SJCRH30 (cell line): ENCODE data around the gene DNM1. TPM values are rescaled to one million over a fixed set of nuclear protein-coding genes. Genes with fewer than 3 reads are reported as not detected.

Source experiments
- DNase-seq, 2 experiments: peaks; one replicate each; pipeline ENCODE4 v3.0.0-alpha.2; 2015 to 2020
- H3K27ac ChIP-seq: fragments of 250-450 bp; sonication (Bioruptor Pico); 2 replicates; pipeline ENCODE4 v1.5.1; 2020; ENCODE audit warnings: mild to moderate bottlenecking, moderate library complexity
- H3K27me3 ChIP-seq: fragments of 250-450 bp; sonication (Bioruptor Pico); 2 replicates; pipeline ENCODE4 v1.5.1; 2020; ENCODE audit warnings: mild to moderate bottlenecking, moderate library complexity
- H3K36me3 ChIP-seq: fragments of 250-450 bp; sonication (Bioruptor Pico); 2 replicates; pipeline ENCODE4 v1.5.1; 2020; ENCODE audit warnings: mild to moderate bottlenecking, moderate library complexity
- H3K4me1 ChIP-seq: fragments of 250-450 bp; sonication (Bioruptor Pico); 2 replicates; pipeline ENCODE4 v1.5.1; 2020; ENCODE audit warnings: mild to moderate bottlenecking, moderate library complexity
- H3K4me3 ChIP-seq: fragments of 250-450 bp; sonication (Bioruptor Pico); 2 replicates; pipeline ENCODE4 v1.5.1; 2020; ENCODE audit warnings: mild to moderate bottlenecking, moderate library complexity
- H3K9me3 ChIP-seq: fragments of 250-450 bp; sonication (Bioruptor Pico); replicated peaks from 2 replicates; pipeline ENCODE4 v1.5.1; 2020; ENCODE audit warnings: mild to moderate bottlenecking, moderate library complexity
- total RNA-seq: library from RNA; depleted of rRNA; stranded (reverse); fragments of >200 nt; shearing (Covaris generic); gene quantifications from 2 replicates; pipeline ENCODE4 v1.2.3, GENCODE V29; 2014

Gene DNM1
- total RNA-seq, 1 experiment from 2014 or later, result 3.8 TPM

DNA sequence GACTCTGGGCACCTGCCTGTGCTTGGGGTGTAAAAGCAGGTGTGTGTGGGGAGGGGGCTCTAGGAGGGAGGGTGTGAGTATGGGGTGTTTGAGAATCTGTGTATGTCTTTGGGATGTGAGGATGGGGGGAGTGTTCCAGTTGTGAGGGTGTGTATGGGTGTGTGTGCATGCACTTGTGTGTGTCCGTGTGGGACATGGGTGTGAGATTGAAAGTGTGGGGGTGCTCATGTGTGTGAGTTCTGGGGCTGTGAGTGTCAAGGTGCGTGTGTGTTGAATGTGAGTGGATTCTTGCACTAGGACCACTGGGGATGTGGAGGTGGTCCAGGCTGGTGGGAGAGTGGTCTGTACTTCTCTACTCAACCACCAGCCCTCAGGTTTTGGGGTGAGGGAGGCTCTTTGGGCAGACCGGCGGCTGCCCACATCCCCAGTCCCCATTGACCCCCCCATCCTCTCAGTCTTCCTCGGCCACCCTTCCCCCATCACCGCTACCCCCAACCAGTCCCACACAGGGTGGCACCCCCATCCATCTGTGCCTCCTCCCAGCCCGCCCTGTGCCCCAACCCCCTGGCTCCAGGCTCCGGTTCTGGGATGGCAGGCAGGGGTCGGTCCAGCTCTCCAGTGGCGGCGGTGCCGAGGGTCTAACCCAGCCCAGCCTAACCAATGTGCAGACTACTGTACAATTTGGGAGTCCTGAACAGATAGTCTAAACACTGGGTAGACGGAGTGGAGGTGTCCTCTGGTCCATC lies 41.1 kb downstream of the DNM1 start:
- Histone ChIP-seq H3K36me3 (no peaks in the 10 kb centered on the region), H3K4me1 (peaks cover 35% of the 10 kb centered on the region), H3K4me3 (peak overlapping the region; percentile 26), H3K27ac (no peak overlapping the region), H3K27me3 (no peaks in the 10 kb centered on the region), H3K9me3 (no peaks in the 10 kb centered on the region)
- DNase-seq, result no peak

DNA sequence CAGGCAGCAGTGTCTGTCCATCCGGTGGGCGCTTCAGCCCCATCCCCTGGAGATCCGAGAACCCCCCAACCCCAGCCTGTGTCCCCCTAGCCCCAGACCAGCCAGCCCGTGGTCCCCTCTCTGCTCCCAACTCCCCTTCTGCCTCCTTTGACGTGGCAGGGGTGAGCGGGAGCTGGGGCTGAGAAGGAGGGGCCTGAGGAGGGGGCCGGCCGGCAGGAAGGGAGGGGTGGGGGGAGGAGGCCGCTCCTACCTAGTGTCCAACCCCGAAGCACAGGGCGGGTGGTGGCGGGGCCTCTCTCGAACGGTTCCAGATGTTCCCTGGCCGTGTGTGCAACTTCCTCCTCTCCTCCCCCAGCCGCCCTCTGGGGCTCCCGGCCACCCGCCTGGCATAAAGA lies 41.7 kb downstream of the DNM1 start:
- Histone ChIP-seq H3K36me3 (no peaks in the 10 kb centered on the region), H3K4me3 (peak overlapping the region; percentile 26), H3K27me3 (no peaks in the 10 kb centered on the region), H3K27ac (no peak overlapping the region), H3K9me3 (no peaks in the 10 kb centered on the region), H3K4me1 (peaks cover 35% of the 10 kb centered on the region)
- DNase-seq, result peak; percentile 86 to 87

DNA sequence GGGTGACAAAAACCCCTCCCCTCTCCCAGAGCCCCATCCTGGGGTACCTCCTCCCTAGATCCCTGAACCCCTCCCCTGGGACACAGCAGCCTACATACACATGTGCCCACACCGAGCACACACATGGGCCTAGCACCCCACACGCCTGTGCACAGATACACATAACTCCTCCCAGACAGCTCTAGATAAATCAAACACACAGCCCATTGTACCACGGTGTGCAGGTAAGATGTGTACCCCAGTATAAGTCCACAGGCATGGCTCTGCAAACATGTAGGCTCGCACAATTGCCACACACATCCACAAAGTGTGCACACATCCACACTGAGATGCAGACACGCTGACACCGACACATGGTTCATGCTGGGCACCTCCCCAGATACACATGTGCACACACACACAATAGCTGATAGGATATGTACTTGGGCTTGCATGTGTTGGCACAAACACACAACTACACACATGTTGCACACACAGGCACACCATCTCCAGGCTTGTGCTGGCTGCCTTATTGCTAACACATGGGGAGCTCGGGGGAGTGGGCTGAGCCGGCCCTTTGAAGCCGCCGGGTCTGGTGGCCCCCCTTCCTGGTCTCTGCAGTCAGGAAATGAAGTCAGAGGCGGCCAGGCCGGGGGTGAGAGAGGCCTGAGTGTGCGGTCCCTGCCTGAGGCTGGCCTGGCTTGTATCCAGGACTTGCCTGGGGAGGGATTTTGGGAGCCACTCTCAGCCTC lies 42.4 kb downstream of the DNM1 start:
- H3K27me3 ChIP-seq, result no peaks in the 10 kb centered on the region
- peak overlapping the region; percentile 26; the same call in 1 of the 2 replicates for H3K4me3 ChIP-seq
- no peaks in the 10 kb centered on the region for H3K36me3 ChIP-seq
- peak; percentile 70 to 71 for DNase-seq
- peak overlapping the region; percentile 9; the same call in 1 of the 2 replicates for H3K27ac ChIP-seq
- peaks cover 35% of the 10 kb centered on the region for H3K4me1 ChIP-seq
- H3K9me3 ChIP-seq, result no peaks in the 10 kb centered on the region

DNA sequence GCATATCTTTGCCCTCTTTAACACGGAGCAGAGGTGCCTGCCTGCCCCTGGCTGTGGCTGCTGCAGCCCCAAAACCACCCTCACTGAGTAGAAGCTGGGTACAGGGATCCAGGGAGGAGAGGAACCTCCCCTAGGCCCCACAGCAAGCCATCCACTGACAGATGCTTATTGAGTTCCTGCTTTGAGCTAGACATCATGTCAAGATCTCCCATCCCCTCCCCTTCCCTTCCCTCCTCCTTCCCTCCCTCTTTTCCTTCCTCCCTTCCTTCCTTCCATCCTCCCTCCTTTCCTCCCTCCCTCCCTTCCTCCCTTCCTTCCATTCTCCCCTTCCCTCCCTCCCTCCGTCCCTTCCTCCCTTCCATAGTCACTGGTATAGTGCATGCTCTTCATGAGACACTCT lies 43.3 kb downstream of the DNM1 start:
- H3K27me3 ChIP-seq, result no peaks in the 10 kb centered on the region
- no peak overlapping the region for H3K4me3 ChIP-seq
- H3K4me1 ChIP-seq, result peaks cover 35% of the 10 kb centered on the region
- no peaks in the 10 kb centered on the region for H3K36me3 ChIP-seq
- no peaks in the 10 kb centered on the region for H3K9me3 ChIP-seq
- DNase-seq, result peak in 1 of 2 experiments; percentile 30
- H3K27ac ChIP-seq, result peak overlapping the region; percentile 9; the same call in 1 of the 2 replicates

DNA sequence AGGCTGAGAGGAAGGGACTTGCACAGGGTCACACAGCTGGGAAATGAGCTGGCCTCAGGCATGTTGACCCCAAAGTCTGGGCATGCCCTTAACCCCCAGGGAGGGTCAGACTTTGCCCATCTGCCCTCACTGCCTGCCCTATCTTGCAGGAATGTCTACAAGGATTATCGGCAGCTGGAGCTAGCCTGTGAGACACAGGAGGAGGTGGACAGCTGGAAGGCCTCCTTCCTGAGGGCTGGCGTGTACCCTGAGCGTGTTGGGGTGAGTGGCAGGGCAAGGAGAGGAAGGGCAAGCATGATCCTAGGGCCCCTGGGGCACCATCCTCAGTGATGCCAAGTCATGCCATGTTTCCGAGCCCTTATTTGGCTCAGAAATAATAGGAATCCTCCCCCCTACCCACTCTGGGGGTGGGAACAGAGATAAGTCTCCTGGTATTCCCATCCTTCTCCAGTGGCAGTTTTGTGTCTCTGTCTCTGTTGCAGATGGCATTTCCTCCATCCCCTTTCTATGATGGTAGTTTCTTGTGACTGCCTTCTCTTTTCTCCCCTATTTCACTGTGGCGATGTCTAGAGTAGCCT lies 44.1 kb downstream of the DNM1 start:
- Histone ChIP-seq H3K27me3 (no peaks in the 10 kb centered on the region), H3K4me3 (no peak overlapping the region), H3K27ac (no peak overlapping the region), H3K9me3 (no peaks in the 10 kb centered on the region), H3K4me1 (peaks cover 35% of the 10 kb centered on the region), H3K36me3 (no peaks in the 10 kb centered on the region)
- peak; percentile 71 to 78 for DNase-seq

DNA sequence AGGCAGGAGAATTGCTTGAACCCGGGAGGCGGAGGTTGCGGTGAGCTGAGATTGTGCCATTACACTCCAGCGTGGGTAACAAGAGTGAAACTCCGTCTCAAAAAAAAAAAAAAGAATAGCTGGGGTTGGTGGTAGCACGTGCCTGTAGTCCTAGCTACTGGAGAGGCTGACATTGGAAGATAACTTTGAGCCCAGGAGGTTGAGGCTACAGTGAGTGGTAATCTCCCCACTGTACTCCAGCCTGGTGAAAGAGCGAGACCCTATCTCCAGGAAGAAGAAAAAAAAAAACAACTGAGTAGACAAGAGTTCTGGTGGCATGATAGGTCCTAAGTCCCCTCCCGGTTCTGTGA lies 46.4 kb downstream of the DNM1 start:
- Histone ChIP-seq H3K27ac (no peak overlapping the region), H3K9me3 (no peaks in the 10 kb centered on the region), H3K36me3 (no peaks in the 10 kb centered on the region), H3K4me3 (no peak overlapping the region), H3K27me3 (no peaks in the 10 kb centered on the region), H3K4me1 (peaks cover 31% of the 10 kb centered on the region)
- no peak for DNase-seq

DNA sequence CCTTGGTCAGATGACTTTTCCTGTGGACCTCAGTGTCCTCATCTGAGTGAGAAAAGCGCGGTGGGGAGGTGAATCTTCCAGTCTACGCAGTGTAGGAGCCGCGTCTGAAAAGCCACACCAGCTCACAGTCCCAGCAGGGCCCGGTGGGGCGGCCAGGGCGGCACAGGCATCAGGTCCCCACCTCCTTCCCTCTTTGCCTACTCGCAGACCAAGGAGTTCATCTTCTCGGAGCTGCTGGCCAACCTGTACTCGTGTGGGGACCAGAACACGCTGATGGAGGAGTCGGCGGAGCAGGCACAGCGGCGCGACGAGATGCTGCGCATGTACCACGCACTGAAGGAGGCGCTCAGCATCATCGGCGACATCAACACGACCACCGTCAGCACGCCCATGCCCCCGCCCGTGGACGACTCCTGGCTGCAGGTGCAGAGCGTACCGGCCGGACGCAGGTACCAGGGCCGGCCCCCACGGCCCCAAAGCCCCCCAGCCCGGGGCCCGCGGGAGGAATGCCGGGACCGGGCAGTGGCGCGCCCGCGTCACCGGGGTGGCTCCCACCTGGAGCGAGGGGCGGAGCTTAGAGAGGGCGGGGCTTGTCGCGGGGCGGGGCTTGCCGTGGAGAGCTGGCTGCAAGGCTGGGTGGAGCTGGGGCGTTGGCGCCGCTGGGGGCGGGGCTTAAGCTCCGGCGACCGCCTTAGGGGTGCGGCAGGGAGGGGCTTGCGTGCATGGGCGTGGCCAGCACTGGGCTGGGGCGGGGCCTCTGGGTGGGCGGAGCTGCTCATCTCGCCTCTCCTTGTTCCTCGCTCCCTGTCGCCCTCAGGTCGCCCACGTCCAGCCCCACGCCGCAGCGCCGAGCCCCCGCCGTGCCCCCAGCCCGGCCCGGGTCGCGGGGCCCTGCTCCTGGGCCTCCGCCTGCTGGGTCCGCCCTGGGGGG lies 47.0 kb downstream of the DNM1 start:
- Histone ChIP-seq H3K27me3 (no peaks in the 10 kb centered on the region), H3K4me1 (peaks cover 28% of the 10 kb centered on the region), H3K4me3 (no peak overlapping the region), H3K36me3 (no peaks in the 10 kb centered on the region), H3K9me3 (no peaks in the 10 kb centered on the region), H3K27ac (no peak overlapping the region)
- DNase-seq, result peak; percentile 44 to 48

DNA sequence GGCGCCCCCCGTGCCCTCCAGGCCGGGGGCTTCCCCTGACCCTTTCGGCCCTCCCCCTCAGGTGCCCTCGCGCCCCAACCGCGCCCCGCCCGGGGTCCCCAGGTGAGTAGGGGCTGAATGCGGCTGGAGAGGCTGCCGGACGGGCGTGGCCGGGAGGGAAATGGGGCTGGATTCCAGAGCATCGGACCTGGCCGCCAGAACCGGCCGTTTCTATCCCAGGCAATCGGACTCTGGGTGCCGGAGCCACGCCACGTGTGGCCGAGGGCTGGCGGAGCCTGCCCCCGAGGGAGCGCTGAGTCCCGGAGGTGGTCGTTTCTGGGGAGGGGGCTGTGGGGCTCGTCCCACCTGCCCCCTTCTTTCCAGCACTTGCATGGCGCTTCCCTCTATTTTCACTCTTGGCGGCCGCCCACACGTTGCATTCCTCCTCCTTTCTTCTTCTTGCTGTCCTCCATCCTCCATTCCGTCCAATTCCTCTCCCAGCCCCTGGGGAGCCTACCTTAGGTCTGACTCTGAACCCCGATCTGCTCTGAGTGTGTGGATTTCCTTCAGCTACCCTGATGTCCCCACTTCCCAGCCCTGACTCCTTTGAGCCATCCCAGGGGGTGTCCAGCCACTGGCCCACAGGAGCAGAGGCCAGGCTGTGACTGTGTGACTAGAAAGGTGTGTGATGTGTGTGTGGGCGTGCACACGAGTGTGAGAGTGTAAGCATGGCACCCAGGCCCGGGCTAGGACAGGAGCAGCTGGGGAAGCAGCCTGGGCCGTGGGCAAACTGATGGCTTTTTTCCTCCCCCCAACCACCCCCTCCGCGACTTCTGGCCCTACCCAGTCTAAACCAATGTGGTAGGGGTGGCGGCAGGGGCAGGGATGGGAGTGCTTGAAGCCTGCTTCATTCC lies 47.9 kb downstream of the DNM1 start:
- Histone ChIP-seq H3K27me3 (no peaks in the 10 kb centered on the region), H3K9me3 (no peaks in the 10 kb centered on the region), H3K4me1 (peaks cover 19% of the 10 kb centered on the region), H3K27ac (no peak overlapping the region), H3K4me3 (no peak overlapping the region), H3K36me3 (no peaks in the 10 kb centered on the region)
- DNase-seq, result no peak

DNA sequence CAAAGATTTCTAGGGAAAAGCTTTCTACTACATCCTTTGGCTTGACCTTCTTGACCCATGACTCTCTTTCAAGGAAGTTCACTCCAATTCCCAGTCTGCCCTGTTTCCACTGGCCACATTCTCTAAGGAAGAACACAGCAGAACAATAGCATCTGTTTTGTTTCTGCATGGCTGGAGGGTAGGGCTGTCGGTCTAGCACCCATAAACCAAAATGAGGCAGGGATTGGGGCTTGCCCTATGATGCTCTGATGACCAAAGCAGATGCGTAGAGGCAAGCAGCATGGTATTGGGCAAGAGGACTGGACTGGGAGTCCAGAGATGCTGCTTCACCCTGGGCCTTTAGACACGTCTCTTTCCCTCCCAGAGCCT lies 48.5 kb downstream of the DNM1 start:
- H3K4me3 ChIP-seq, result no peak overlapping the region
- H3K36me3 ChIP-seq, result no peaks in the 10 kb centered on the region
- DNase-seq, result no peak

DNA sequence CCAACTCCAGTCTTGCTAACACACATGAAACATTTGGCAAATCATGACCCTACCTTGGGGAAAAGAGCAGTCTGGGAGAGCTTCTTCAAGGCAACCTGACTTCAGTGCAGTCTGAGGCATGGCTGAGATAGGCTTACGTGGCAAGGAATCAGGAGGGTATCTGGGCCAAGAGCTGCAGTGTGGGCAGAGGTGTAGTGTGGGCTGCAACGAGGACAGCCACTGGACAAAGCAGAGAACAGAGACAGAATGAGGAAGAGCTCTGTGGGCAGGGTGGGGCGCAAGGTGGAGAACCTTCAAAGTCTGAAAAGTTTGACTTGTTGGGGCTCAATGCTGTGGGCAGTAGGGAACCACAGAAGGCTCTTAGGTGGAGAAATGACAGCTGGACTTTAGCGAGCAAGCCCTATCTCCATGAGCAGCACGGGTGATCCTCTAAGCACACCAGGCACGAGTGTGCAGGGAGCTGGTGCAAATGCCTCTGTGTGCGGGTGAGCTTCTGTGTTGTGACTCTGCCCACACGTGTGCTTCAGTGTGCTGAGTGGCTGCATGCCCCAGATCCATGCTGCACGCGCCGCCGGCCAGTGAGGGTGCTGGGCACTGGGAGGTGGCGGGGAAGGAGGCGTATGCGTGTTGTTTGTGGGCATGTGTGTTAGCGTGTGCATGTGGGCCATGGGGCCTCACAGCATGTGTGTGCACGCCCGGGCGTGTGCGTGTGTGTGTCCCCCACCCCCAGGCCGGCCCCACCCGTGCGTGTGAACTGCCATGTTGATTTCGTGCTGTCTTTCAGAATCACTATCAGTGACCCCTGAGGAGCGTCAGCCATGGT lies 49.3 kb downstream of the DNM1 start:
- H3K4me1 ChIP-seq, result peaks cover 5% of the 10 kb centered on the region
- no peak overlapping the region for H3K4me3 ChIP-seq
- no peaks in the 10 kb centered on the region for H3K9me3 ChIP-seq
- no peaks in the 10 kb centered on the region for H3K27me3 ChIP-seq
- H3K27ac ChIP-seq, result no peak overlapping the region
- DNase-seq, result no peak
- H3K36me3 ChIP-seq, result peaks cover 4% of the 10 kb centered on the region; the same call in 1 of the 2 replicates

More for the DNA sequence above, 48.5 kb downstream of the DNM1 start:
- Histone ChIP-seq H3K27ac (no peak overlapping the region), H3K27me3 (no peaks in the 10 kb centered on the region), H3K9me3 (no peaks in the 10 kb centered on the region), H3K4me1 (peaks cover 13% of the 10 kb centered on the region)

DNA sequence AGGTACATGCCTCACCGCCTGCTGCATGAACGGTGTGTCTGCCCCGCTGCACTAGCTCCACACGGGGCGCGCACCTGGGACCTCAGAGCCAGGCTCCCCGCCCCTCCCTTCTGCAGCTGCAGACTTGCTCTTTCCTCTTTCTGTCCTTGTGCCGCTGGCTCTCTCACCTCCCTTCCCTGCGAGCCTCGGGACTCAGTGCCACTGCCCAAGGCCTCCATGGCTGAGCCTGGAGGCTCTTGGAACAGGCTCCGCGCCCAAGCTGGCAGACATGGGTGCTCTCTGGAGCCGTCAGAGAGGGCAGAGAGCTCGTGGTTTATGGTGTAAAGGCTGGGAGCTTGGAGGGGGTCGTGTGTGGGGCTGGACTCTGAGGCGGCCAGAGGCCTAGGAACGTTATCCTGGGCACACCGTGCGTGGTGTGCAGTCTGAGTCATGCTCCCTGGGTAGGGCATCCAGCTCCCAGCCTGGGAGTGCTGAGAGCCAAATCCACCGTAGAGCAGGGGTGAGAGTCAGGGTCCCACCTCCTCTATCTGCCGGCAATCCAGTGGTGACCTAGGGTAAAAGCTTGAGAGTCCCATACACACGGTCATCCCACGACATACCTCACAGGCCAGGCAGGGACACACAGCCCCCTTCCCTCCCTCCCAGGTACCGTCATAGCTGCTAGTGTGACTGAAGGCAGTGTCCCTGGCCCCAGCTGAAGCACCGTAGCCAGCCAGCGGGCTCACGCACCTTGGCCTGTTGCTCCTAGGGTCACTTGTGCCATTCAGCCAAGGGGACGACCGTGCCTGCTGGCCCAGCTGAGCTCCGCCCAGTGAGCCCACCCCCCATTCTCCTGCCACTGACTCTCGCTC lies 50.2 kb downstream of the DNM1 start:
- no peak overlapping the region for H3K4me3 ChIP-seq
- H3K36me3 ChIP-seq, result peaks cover 10% of the 10 kb centered on the region
- no peak for DNase-seq
- H3K9me3 ChIP-seq, result no peaks in the 10 kb centered on the region
- H3K27me3 ChIP-seq, result no peaks in the 10 kb centered on the region
- H3K4me1 ChIP-seq, result no peaks in the 10 kb centered on the region
- H3K27ac ChIP-seq, result no peak overlapping the region

DNA sequence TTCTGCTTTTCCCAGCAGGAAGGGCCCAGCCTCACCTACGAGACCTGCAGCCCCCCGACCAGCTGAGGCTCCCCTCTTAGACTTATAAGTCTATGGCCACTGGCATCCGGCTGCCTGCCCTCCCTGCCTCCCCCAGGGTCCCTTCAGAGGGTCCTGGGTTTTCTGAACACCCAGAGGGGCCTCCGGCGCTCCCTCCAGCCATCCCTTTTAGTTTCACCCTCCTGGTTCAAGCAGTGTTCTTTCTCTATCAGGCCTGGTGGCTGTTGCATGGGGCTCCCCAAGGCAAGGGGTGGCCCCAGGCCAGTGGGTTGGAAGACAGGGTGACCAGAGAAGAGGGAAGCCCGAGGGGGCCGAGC lies 50.8 kb downstream of the DNM1 start:
- Histone ChIP-seq H3K4me1 (no peaks in the 10 kb centered on the region), H3K4me3 (no peak overlapping the region), H3K9me3 (no peaks in the 10 kb centered on the region), H3K36me3 (peaks cover 12% of the 10 kb centered on the region), H3K27ac (no peak overlapping the region), H3K27me3 (no peaks in the 10 kb centered on the region)
- no peak for DNase-seq
